Right cardiac atrium (tissue), 5 donors: Measurements from ENCODE around the gene NRSN2. TPM values are rescaled to one million over a fixed set of nuclear protein-coding genes. Genes with fewer than 3 reads are reported as not detected.
A peak's percentile ranks its signal among the peaks of the same experiment; 100 is the strongest.
"Not testable (repeated sequence)": the region's sequence is repeated elsewhere in the genome, so short reads cannot be mapped to it uniquely, and the experiment has no call there.

Experiments
- ATAC-seq, 2 donors: fragments of 200-7000 bp; cut with Tn5 transposase; one replicate each; pipeline versions ENCODE4 v1.8.0 to v1.9.1; 2020; ENCODE audit warnings: moderate library complexity in 2 of 2, mild to moderate bottlenecking in 1 of 2
- DNase-seq, 3 donors: peaks; one replicate each; pipeline ENCODE4 v3.0.0-alpha.2; 2020
- H3K27ac ChIP-seq: one replicate; pipeline ENCODE4 v1.5.1; 2013; ENCODE audit warnings: mild to moderate bottlenecking, low read length, control low read depth, moderate library complexity
- H3K27me3 ChIP-seq: one replicate; pipeline ENCODE4 v1.6.1; 2013; ENCODE audit not compliant: control insufficient read depth, insufficient read depth
- H3K4me1 ChIP-seq: one replicate; pipeline ENCODE4 v1.6.1; 2013; ENCODE audit warnings: low read length; ENCODE audit not compliant: control insufficient read depth, insufficient read depth
- H3K4me3 ChIP-seq: one replicate; pipeline ENCODE4 v1.5.1; 2013; ENCODE audit warnings: low read length, control low read depth
- H3K9me3 ChIP-seq: one replicate; pipeline ENCODE4 v1.6.1; 2013; ENCODE audit warnings: low read length; ENCODE audit not compliant: control insufficient read depth
- WGBS: extraction: QIAGEN DNeasy Blood & Tissue Kit; methylation state at CpG from one replicate; pipeline ENCODE4 v1.1.7; 2013; 5-methylcytosine and 5-hydroxymethylcytosine counted together
- intact Hi-C, 4 donors: fragments of 100-400 bp; cut with DNase I; formaldehyde crosslinking; loops; one replicate each; pipeline versions ENCODE4 v1.11.0 to v1.14.0; 2022 to 2023
- polyA plus RNA-seq: library from polyadenylated mRNA; stranded (reverse); fragments of 200-250 nt; gene quantifications from one replicate; pipeline ENCODE4 v1.2.3, GENCODE V29; 2013
- total RNA-seq, 4 donors: library from RNA; stranded (reverse); fragmentation: NEBNext Ultra II Directional; extraction: Animal tissue kit (Norgen Biotek cat#: 25700); gene quantifications; one replicate each; pipeline ENCODE4 v1.2.1, GENCODE V29; 2021
- donor health status: healthy with polysubstance abuse.
- donor health status: DM: no; HTN: yes; CAD: no.
- donor health status: DM: no; HTN: no; CAD: no.
- donor health status: DM: no; HTN: yes; CAD: no; lungs with severe emphysema.
- donor health status: DM: yes; HTN: yes; CAD: no.

The NRSN2 gene
- total and polyA plus RNA-seq, 5 donors = 24.5 to 30.9 (median 25.0) TPM

- intact Hi-C loops = no loop called here
- ATAC-seq = no peak
- DNase-seq = no peak
- 75% methylated on average over 2 of the region's 2 CpGs for WGBS
- no peak overlapping the region for H3K27ac ChIP-seq
- peaks cover 3% of the 10 kb centered on the region for H3K4me1 ChIP-seq
- H3K4me3 ChIP-seq = no peak overlapping the region
- H3K27me3 ChIP-seq = no peaks in the 10 kb centered on the region
- no peaks in the 10 kb centered on the region for H3K9me3 ChIP-seq
Observed at GRCh38 chr20:341682-342081, 5.2 kb upstream of the NRSN2 start.

DNA sequence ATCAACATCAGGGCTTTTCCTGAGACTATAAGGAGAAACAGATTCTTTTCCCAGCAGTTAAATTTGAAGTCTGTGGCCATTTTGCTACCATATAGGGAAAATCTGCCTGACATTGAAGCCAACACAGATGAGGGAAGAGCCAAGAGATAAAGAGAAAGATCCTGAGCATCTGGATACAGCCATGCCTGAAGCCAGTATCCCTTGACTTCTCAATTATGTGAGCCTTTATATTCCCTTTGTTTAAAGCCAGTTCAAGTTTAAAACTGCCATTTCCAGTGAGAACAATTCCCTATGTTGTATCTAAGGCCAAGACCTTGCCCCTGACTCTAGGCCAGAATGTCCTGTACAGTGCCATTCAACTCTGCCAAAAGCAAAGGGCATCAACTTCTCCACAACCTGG, 3.8 kb upstream of the NRSN2 start:
- H3K4me3 ChIP-seq = no peak overlapping the region
- H3K27me3 ChIP-seq = no peaks in the 10 kb centered on the region
- no peaks in the 10 kb centered on the region for H3K9me3 ChIP-seq
- DNase-seq = no peak
- H3K27ac ChIP-seq = no peak overlapping the region
- peaks cover 3% of the 10 kb centered on the region for H3K4me1 ChIP-seq
- ATAC-seq = no peak
- intact Hi-C loops = no loop called here

DNA sequence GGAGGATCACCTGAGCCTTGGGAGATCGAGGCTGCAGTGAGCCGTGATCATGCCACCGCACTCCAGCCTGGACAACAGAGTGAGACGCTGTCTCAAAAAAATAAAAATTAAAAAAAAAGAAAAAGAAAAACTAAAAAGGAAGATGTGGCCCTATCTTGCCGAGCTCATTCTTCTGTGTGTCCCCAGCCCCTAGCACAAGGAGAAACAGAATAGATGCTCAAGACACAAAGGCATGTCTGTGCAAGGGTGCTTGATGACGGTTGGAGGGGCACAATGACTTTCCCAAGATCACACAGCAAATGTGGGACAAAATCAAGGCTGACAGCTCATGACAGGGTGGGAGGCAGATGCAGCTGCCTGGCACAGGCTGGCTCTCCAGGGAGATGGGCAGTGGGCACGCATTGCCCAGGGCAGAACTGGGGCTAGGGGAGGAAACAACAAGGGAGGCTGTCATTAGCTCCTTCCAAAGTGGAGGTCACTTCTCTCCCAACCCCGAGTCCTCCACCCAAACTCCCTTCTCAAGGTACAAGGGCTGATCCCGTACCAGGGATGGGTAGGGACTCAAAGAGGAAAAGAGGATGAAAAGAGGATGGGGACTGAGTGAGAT, 775 bp upstream of the NRSN2 start:
- no peak overlapping the region for H3K27ac ChIP-seq
- WGBS = 67% methylated on average over 9 of the region's 9 CpGs
- ATAC-seq (no peak), DNase-seq (peak in 1 of 3 donors; percentile 63)
- no peaks in the 10 kb centered on the region for H3K27me3 ChIP-seq
- H3K4me1 ChIP-seq = peaks cover 5% of the 10 kb centered on the region
- intact Hi-C loops = no loop called here
- H3K9me3 ChIP-seq = no peaks in the 10 kb centered on the region
- peak overlapping the region; percentile 62 for H3K4me3 ChIP-seq

DNA sequence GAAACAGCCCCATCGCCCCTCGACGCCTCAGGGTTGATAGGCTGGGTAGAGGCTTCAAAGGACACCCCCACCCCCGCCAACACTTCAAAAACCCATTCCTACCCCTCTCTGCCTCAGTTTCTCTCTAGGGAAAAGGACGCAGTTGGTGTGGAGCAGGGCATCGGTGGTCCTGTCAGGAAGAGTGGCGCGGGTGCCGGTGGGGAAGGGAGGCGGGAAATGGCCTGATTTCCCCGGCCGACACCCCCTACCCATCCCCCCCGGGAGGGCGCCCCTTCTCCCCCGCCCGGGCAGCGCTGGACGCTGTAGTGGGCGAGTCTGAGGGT, 367 bp downstream of the NRSN2 start:
- Histone ChIP-seq H3K4me1 (peaks cover 5% of the 10 kb centered on the region), H3K9me3 (no peaks in the 10 kb centered on the region), H3K27me3 (no peaks in the 10 kb centered on the region), H3K4me3 (peak overlapping the region; percentile 62), H3K27ac (peak overlapping the region; percentile 80)
- peak in 1 of 3 donors; percentile 23 for DNase-seq
- ATAC-seq = no peak
- intact Hi-C loops = no loop called here
- WGBS = 0% methylated on average over 19 of the region's 19 CpGs

DNA sequence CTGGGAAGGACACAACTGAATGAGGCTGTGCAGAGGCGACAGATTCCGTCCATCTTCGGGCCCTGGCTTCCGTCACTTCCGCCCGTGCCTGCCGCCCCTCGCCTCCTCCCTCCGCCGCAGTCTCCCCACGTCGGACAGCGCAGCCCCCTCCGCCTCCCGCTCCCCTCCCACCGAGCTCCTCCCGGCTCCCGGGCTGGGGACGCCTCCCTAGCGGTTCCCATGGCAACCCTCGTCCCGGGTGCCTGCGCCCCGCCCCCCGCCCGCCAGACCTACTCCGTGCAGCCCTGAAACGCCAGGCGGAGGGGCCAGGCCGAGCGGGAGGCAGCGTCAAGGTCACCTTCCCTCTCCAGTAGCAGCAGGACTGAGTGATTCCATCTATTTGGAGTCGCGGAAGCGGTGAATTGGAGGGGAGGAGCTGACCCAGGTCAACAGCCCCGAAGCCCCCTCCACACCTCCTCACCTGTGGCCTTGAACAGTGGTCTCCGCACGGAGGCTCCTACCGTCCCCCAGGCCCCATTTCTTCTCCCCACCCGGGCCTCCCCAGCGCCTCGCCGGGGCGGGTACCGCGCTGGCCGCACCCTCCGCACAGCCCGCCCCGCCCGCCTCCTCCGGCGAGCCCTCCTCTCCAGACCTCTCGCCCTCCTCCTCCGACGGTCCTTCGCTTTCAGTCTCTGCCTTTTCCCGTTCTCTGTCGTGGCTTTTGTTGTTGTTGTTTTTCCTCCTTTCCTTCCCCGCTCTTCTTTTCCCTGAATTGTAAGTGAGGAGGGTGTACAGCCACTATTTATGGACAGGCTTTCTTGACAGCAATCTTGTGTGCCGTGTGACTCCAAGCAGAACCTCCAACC, 951 bp downstream of the NRSN2 start:
- under 1% methylated on average over 61 of the region's 61 CpGs for WGBS
- intact Hi-C loops = no loop called here
- Histone ChIP-seq H3K27me3 (no peaks in the 10 kb centered on the region), H3K4me3 (peak overlapping the region; percentile 62), H3K27ac (peak overlapping the region; percentile 80), H3K4me1 (peaks cover 5% of the 10 kb centered on the region), H3K9me3 (no peaks in the 10 kb centered on the region)
- DNase-seq (peak; percentile 95 to 97 (median 97)), ATAC-seq (peak; percentile 92 to 93)

- H3K27ac ChIP-seq = no peak overlapping the region
- H3K4me1 ChIP-seq = peaks cover 5% of the 10 kb centered on the region
- intact Hi-C loops = no loop called here
- no peaks in the 10 kb centered on the region for H3K9me3 ChIP-seq
- no peak overlapping the region for H3K4me3 ChIP-seq
- WGBS = 92% methylated on average over 19 of the region's 19 CpGs
- DNase-seq = peak in 1 of 3 donors; percentile 49
- H3K27me3 ChIP-seq = no peaks in the 10 kb centered on the region
- ATAC-seq = no peak
Observed at GRCh38 chr20:348972-349841, 2.3 kb downstream of the NRSN2 start.

DNA sequence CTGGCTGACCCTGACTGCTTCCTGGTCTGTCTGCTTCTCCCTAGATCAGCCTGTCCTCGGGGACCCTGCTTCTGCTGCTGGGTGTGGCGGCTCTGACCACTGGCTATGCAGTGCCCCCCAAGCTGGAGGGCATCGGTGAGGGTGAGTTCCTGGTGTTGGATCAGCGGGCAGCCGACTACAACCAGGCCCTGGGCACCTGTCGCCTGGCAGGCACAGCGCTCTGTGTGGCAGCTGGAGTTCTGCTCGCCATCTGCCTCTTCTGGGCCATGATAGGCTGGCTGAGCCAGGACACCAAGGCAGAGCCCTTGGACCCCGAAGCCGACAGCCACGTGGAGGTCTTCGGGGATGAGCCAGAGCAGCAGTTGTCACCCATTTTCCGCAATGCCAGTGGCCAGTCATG, 6.3 kb downstream of the NRSN2 start:
- Histone ChIP-seq H3K4me1 (peaks cover 3% of the 10 kb centered on the region), H3K27me3 (no peaks in the 10 kb centered on the region), H3K4me3 (no peak overlapping the region), H3K9me3 (no peaks in the 10 kb centered on the region), H3K27ac (no peak overlapping the region)
- WGBS = 90% methylated on average over 13 of the region's 13 CpGs
- intact Hi-C loops = loop anchor here (5.0 to 10.0 kb wide), 5 partner anchors 62 to 382 kb away; partner anchors contain the start of gene SRXN1 (in 1 of the 4)
- no peak for ATAC-seq
- peak in 1 of 3 donors; percentile 58 for DNase-seq

DNA sequence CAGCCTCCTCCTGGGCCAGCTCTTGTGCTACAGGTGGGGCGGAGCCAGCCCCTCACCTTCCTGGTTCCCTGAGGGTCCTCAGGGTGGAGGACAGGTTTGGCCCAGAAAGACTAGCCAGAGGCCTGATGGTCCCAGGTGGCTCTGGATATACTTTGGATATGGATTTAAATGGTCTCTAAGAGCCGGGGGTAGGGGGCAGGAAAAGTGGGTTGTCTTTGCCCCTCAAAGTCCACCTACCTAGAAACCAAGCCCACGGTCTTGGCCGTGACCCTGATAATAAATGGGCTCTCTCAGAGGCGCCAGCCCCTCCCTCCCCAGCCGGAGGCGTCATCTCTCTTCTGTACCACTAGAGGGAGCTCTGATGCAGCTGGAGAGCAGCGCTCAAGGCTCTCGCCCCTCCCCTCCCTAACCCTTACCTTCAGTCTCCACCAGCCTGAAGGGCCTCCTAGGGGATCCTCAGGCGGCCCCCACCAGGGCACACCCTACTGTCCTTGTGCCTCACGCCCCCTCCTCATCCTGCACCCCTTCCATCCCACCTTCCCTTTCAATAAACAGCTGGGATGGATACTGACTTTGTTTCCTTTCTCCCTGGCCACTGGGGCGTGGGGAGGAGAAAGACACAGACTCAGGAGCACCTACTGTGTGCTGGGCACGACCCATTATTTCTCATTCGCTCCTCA, 7.5 kb downstream of the NRSN2 start:
- Histone ChIP-seq H3K4me3 (no peak overlapping the region), H3K27ac (no peak overlapping the region), H3K9me3 (no peaks in the 10 kb centered on the region), H3K27me3 (no peaks in the 10 kb centered on the region), H3K4me1 (no peaks in the 10 kb centered on the region)
- 15% methylated on average over 14 of the region's 14 CpGs for WGBS
- peak; percentile 93 for ATAC-seq
- DNase-seq = peak; percentile 65 to 86 (median 79)
- intact Hi-C loops = loop anchor here (2.0 to 10.0 kb wide), 6 partner anchors 60 to 380 kb away; partner anchors contain the start of gene SRXN1 (in 1 of the 4)

DNA sequence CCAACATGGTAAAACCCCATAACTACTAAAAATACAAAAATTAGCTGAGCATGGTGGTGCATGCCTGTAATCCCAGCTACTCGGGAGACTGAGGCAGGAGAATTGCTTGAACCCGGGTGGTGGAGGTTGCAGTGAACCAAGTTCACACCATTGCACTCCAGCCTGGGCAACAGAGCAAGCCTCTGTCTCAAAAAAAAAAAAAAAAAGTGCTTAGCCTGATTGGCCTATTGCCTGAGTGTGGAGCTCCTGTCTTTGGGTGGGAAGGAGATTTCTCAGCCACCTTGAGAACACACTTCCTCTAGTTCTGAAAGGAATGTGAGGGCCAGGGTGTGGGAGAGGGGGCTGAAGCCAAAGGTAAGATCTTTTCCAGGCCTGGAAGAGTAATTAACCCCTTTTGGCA, 9.2 kb downstream of the NRSN2 start:
- not testable (repeated sequence) for H3K27me3 ChIP-seq, H3K4me3 ChIP-seq, H3K27ac ChIP-seq, DNase-seq, ATAC-seq, H3K4me1 ChIP-seq, H3K9me3 ChIP-seq
- intact Hi-C loops = loop anchor here in 3 of 4 donors (10.0 kb wide), 4 partner anchors 59 to 379 kb away; partner anchors contain the start of gene SRXN1 (in 1 of the 3)
- WGBS = 90% methylated on average over 2 of the region's 2 CpGs

DNA sequence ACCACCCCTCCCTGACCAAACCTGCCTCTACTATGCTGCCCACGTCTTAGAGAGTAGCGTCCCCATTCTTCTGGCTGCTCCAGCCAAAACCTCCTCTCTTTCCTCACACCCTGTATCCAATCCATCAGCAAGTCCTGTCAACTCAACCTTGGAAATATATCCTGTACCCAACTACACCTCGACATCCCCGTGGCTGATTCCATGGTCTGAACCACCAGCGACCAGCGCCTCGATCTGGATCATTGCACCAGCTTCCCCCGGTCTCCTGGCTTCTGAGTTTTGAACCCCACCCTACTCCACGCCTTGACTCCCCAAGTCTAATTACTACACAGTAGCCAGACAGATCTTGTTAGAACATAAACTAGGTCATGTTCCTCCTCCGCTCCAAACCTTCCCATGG, 9.8 kb downstream of the NRSN2 start:
- DNase-seq (no peak), ATAC-seq (no peak)
- Histone ChIP-seq H3K27me3 (no peaks in the 10 kb centered on the region), H3K4me1 (no peaks in the 10 kb centered on the region), H3K27ac (no peak overlapping the region), H3K4me3 (no peak overlapping the region), H3K9me3 (no peaks in the 10 kb centered on the region)
- WGBS = 88% methylated on average over 10 of the region's 10 CpGs
- intact Hi-C loops = loop anchor here in 3 of 4 donors (10.0 kb wide), 4 partner anchors 58 to 378 kb away; partner anchors contain the start of gene SRXN1 (in 1 of the 3)
